Measurements from ENCODE around the gene USP3. TPM values are rescaled to one million over a fixed set of nuclear protein-coding genes. Genes with fewer than 3 reads are reported as not detected.
A peak's percentile ranks its signal among the peaks of the same experiment; 100 is the strongest.
"Not testable (repeated sequence)": the region's sequence is repeated elsewhere in the genome, so short reads cannot be mapped to it uniquely, and the experiment has no call there.

Gene USP3
- total RNA-seq, 1 experiment from 2014 or later, result 50.8 TPM

- H3K27me3 ChIP-seq (ENCODE audit: control insufficient read depth, insufficient read depth, low read length), result no peaks in the 10 kb centered on the region
- H3K36me3 ChIP-seq (replicated peaks; ENCODE audit: control insufficient read depth, insufficient read depth, low read length), result no peaks in the 10 kb centered on the region
- DNase-seq, result no peak
- H3K4me3 ChIP-seq (ENCODE audit: insufficient read depth, low read depth, low read length), result no peak overlapping the region
These were observed 20.1 kb downstream of the USP3 start for GRCh38 chr15:63524316-63525015.

GRCh38 chr15:63526401-63526800 is 22.0 kb downstream of the USP3 start:
- no peaks in the 10 kb centered on the region for H3K27me3 ChIP-seq (ENCODE audit: control insufficient read depth, insufficient read depth, low read length)
- H3K4me3 ChIP-seq (ENCODE audit: insufficient read depth, low read depth, low read length), result no peak overlapping the region
- DNase-seq, result no peak
- no peaks in the 10 kb centered on the region for H3K36me3 ChIP-seq (replicated peaks; ENCODE audit: control insufficient read depth, insufficient read depth, low read length)

- no peak overlapping the region for H3K4me3 ChIP-seq (ENCODE audit: insufficient read depth, low read depth, low read length)
- no peaks in the 10 kb centered on the region for H3K27me3 ChIP-seq (ENCODE audit: control insufficient read depth, insufficient read depth, low read length)
- DNase-seq, result no peak
- no peaks in the 10 kb centered on the region for H3K36me3 ChIP-seq (replicated peaks; ENCODE audit: control insufficient read depth, insufficient read depth, low read length)
These were observed 23.8 kb downstream of the USP3 start for GRCh38 chr15:63528138-63528659.

GRCh38 chr15:63530235-63530634 is 25.8 kb downstream of the USP3 start:
- DNase-seq, result no peak
- Histone ChIP-seq H3K4me3 (ENCODE audit: insufficient read depth, low read depth, low read length) (no peak overlapping the region), H3K27me3 (ENCODE audit: control insufficient read depth, insufficient read depth, low read length) (no peaks in the 10 kb centered on the region), H3K36me3 (replicated peaks; ENCODE audit: control insufficient read depth, insufficient read depth, low read length) (no peaks in the 10 kb centered on the region)

GRCh38 chr15:63530752-63531299 is 26.4 kb downstream of the USP3 start:
- H3K27me3 ChIP-seq (ENCODE audit: control insufficient read depth, insufficient read depth, low read length), result no peaks in the 10 kb centered on the region
- H3K36me3 ChIP-seq (replicated peaks; ENCODE audit: control insufficient read depth, insufficient read depth, low read length), result no peaks in the 10 kb centered on the region
- H3K4me3 ChIP-seq (ENCODE audit: insufficient read depth, low read depth, low read length), result no peak overlapping the region
- DNase-seq, result no peak

- H3K27me3 ChIP-seq (ENCODE audit: control insufficient read depth, insufficient read depth, low read length), result no peaks in the 10 kb centered on the region
- DNase-seq, result peak; percentile 43
- no peak overlapping the region for H3K4me3 ChIP-seq (ENCODE audit: insufficient read depth, low read depth, low read length)
- no peaks in the 10 kb centered on the region for H3K36me3 ChIP-seq (replicated peaks; ENCODE audit: control insufficient read depth, insufficient read depth, low read length)
These were observed 27.2 kb downstream of the USP3 start for GRCh38 chr15:63531586-63531985.

GRCh38 chr15:63532307-63532744 is 27.9 kb downstream of the USP3 start:
- no peak for DNase-seq
- no peaks in the 10 kb centered on the region for H3K27me3 ChIP-seq (ENCODE audit: control insufficient read depth, insufficient read depth, low read length)
- no peak overlapping the region for H3K4me3 ChIP-seq (ENCODE audit: insufficient read depth, low read depth, low read length)
- no peaks in the 10 kb centered on the region for H3K36me3 ChIP-seq (replicated peaks; ENCODE audit: control insufficient read depth, insufficient read depth, low read length)

GRCh38 chr15:63534888-63535287 is 30.5 kb downstream of the USP3 start:
- not testable (repeated sequence) for H3K36me3 ChIP-seq (replicated peaks; ENCODE audit: control insufficient read depth, insufficient read depth, low read length); H3K27me3 ChIP-seq (ENCODE audit: control insufficient read depth, insufficient read depth, low read length); DNase-seq; H3K4me3 ChIP-seq (ENCODE audit: insufficient read depth, low read depth, low read length)

- no peaks in the 10 kb centered on the region for H3K36me3 ChIP-seq (replicated peaks; ENCODE audit: control insufficient read depth, insufficient read depth, low read length)
- no peak overlapping the region for H3K4me3 ChIP-seq (ENCODE audit: insufficient read depth, low read depth, low read length)
- no peaks in the 10 kb centered on the region for H3K27me3 ChIP-seq (ENCODE audit: control insufficient read depth, insufficient read depth, low read length)
- no peak for DNase-seq
These were observed 31.3 kb downstream of the USP3 start for GRCh38 chr15:63535689-63536088.

- Histone ChIP-seq H3K36me3 (replicated peaks; ENCODE audit: control insufficient read depth, insufficient read depth, low read length) (no peaks in the 10 kb centered on the region), H3K4me3 (ENCODE audit: insufficient read depth, low read depth, low read length) (no peak overlapping the region), H3K27me3 (ENCODE audit: control insufficient read depth, insufficient read depth, low read length) (no peaks in the 10 kb centered on the region)
- no peak for DNase-seq
These were observed 34.5 kb downstream of the USP3 start for GRCh38 chr15:63538876-63539275.

- H3K36me3 ChIP-seq (replicated peaks; ENCODE audit: control insufficient read depth, insufficient read depth, low read length), result no peaks in the 10 kb centered on the region
- no peaks in the 10 kb centered on the region for H3K27me3 ChIP-seq (ENCODE audit: control insufficient read depth, insufficient read depth, low read length)
These were observed 35.1 kb downstream of the USP3 start for GRCh38 chr15:63539521-63539920.

GRCh38 chr15:63539998-63540397 is 35.6 kb downstream of the USP3 start:
- Histone ChIP-seq H3K27me3 (ENCODE audit: control insufficient read depth, insufficient read depth, low read length) (no peaks in the 10 kb centered on the region), H3K4me3 (ENCODE audit: insufficient read depth, low read depth, low read length) (no peak overlapping the region), H3K36me3 (replicated peaks; ENCODE audit: control insufficient read depth, insufficient read depth, low read length) (no peaks in the 10 kb centered on the region)
- no peak for DNase-seq

More at GRCh38 chr15:63539521-63539920, 35.1 kb downstream of the USP3 start:
- no peak for DNase-seq
- H3K4me3 ChIP-seq (ENCODE audit: insufficient read depth, low read depth, low read length), result no peak overlapping the region

- H3K27me3 ChIP-seq (ENCODE audit: control insufficient read depth, insufficient read depth, low read length), result no peaks in the 10 kb centered on the region
- DNase-seq, result no peak
- H3K36me3 ChIP-seq (replicated peaks; ENCODE audit: control insufficient read depth, insufficient read depth, low read length), result no peaks in the 10 kb centered on the region
- no peak overlapping the region for H3K4me3 ChIP-seq (ENCODE audit: insufficient read depth, low read depth, low read length)
These were observed 36.1 kb downstream of the USP3 start for GRCh38 chr15:63540449-63540848.

GRCh38 chr15:63544258-63545026 is 40.0 kb downstream of the USP3 start:
- Histone ChIP-seq H3K4me3 (ENCODE audit: insufficient read depth, low read depth, low read length) (no peak overlapping the region), H3K27me3 (ENCODE audit: control insufficient read depth, insufficient read depth, low read length) (no peaks in the 10 kb centered on the region), H3K36me3 (replicated peaks; ENCODE audit: control insufficient read depth, insufficient read depth, low read length) (no peaks in the 10 kb centered on the region)
- no peak for DNase-seq

GRCh38 chr15:63545520-63545919 is 41.1 kb downstream of the USP3 start:
- no peak for DNase-seq
- Histone ChIP-seq H3K36me3 (replicated peaks; ENCODE audit: control insufficient read depth, insufficient read depth, low read length) (no peaks in the 10 kb centered on the region), H3K27me3 (ENCODE audit: control insufficient read depth, insufficient read depth, low read length) (no peaks in the 10 kb centered on the region), H3K4me3 (ENCODE audit: insufficient read depth, low read depth, low read length) (no peak overlapping the region)

Measured in H7 (cell line).